CD14-positive monocyte (primary cell): ENCODE results near the gene ILDR2. TPM values are rescaled to one million over a fixed set of nuclear protein-coding genes. Genes with fewer than 3 reads are reported as not detected.

Experiments
- DNase-seq, 3 donors: peaks; one replicate each; pipeline ENCODE4 v3.0.0-alpha.2; 2011 to 2022
- H2AFZ ChIP-seq: 2 replicates; pipeline ENCODE4 v1.6.0; 2012; ENCODE audit warnings: mild to moderate bottlenecking, low read depth, low read length, inconsistent platforms; ENCODE audit not compliant: insufficient read depth, poor library complexity, severe bottlenecking
- H3K27ac ChIP-seq, 2 donors: 1 replicate in 1 of 2; 2 replicates in 1 of 2; pipeline ENCODE4 v1.5.1; 2012 to 2013; ENCODE audit warnings: low read length in 2 of 2, control low read depth in 1 of 2, inconsistent platforms in 1 of 2, low read depth in 1 of 2, mild to moderate bottlenecking in 1 of 2
- H3K27me3 ChIP-seq, 2 donors: one replicate each; pipeline versions ENCODE4 v1.6.0 to v1.6.1; 2011 to 2013; ENCODE audit warnings: low read length in 2 of 2; ENCODE audit not compliant: control insufficient read depth in 2 of 2, insufficient read depth in 2 of 2
- H3K36me3 ChIP-seq, 2 donors: replicated peaks in 1 of 2; 1 replicate in 1 of 2; 2 replicates in 1 of 2; pipeline versions ENCODE4 v1.5.1 to v1.6.1; 2012 to 2013; ENCODE audit warnings: low read length in 2 of 2, control low read depth in 1 of 2, inconsistent platforms in 1 of 2, mild to moderate bottlenecking in 1 of 2; ENCODE audit not compliant: insufficient read depth in 2 of 2, control insufficient read depth in 1 of 2
- H3K4me1 ChIP-seq, 2 donors: 1 replicate in 1 of 2; 2 replicates in 1 of 2; pipeline versions ENCODE4 v1.5.1 to v1.6.1; 2012 to 2013; ENCODE audit warnings: low read length in 2 of 2, control low read depth in 1 of 2, inconsistent platforms in 1 of 2, mild to moderate bottlenecking in 1 of 2, moderate library complexity in 1 of 2; ENCODE audit not compliant: insufficient read depth in 2 of 2, control insufficient read depth in 1 of 2
- H3K4me2 ChIP-seq: replicated peaks from 2 replicates; pipeline ENCODE3; 2012; ENCODE audit warnings: low read length, moderate library complexity, mild to moderate bottlenecking; ENCODE audit not compliant: poor library complexity, severe bottlenecking; ENCODE audit errors: extremely low read depth
- H3K4me3 ChIP-seq, 3 experiments: fragments of 200-600 bp in 1 of 3; sonication (generic) in 1 of 3; replicated peaks in 1 of 3; 1 replicate in 2 of 3; 2 replicates in 1 of 3; pipeline ENCODE4 v1.5.1; 2011 to 2013; ENCODE audit warnings: low read length in 3 of 3, mild to moderate bottlenecking in 3 of 3, control low read depth in 2 of 3, low read depth in 2 of 3, inconsistent platforms in 1 of 3, moderate library complexity in 1 of 3
- H3K79me2 ChIP-seq: 2 replicates; pipeline ENCODE4 v1.6.0; 2012; ENCODE audit warnings: mild to moderate bottlenecking, control low read depth, inconsistent platforms, low read length, moderate library complexity; ENCODE audit not compliant: insufficient read depth
- H3K9ac ChIP-seq: 2 replicates; pipeline ENCODE4 v1.6.0; 2017; ENCODE audit warnings: low read length, mild to moderate bottlenecking; ENCODE audit not compliant: insufficient read depth, poor library complexity, severe bottlenecking
- H3K9me3 ChIP-seq, 2 donors: replicated peaks in 1 of 2; 1 replicate in 1 of 2; 2 replicates in 1 of 2; pipeline versions ENCODE4 v1.5.1 to v1.6.1; 2012 to 2013; ENCODE audit warnings: low read length in 2 of 2, control low read depth in 1 of 2; ENCODE audit not compliant: control insufficient read depth in 1 of 2, insufficient read depth in 1 of 2
- H4K20me1 ChIP-seq: 2 replicates; pipeline ENCODE4 v1.6.0; 2012; ENCODE audit warnings: mild to moderate bottlenecking, low read length, control low read depth, moderate library complexity; ENCODE audit not compliant: insufficient read depth
- H3K27ac Mint-ChIP-seq, 7 donors: one replicate each; pipeline ENCODE4 v1.8.0; 2020; ENCODE audit warnings: mild to moderate bottlenecking in 7 of 7, mixed read lengths in 7 of 7, moderate library complexity in 6 of 7, inconsistent platforms in 2 of 7
- H3K27me3 Mint-ChIP-seq, 3 donors: one replicate each; pipeline ENCODE4 v1.8.0; 2021 to 2022; ENCODE audit warnings: low read depth in 3 of 3, mild to moderate bottlenecking in 3 of 3, mixed read lengths in 3 of 3, moderate library complexity in 3 of 3, inconsistent platforms in 1 of 3
- H3K36me3 Mint-ChIP-seq, 2 donors: one replicate each; pipeline ENCODE4 v1.8.0; 2020; ENCODE audit warnings: mixed read lengths in 2 of 2, inconsistent platforms in 1 of 2, mild to moderate bottlenecking in 1 of 2
- H3K4me1 Mint-ChIP-seq: one replicate; pipeline ENCODE4 v1.8.0; 2020; ENCODE audit warnings: mild to moderate bottlenecking, mixed read lengths
- H3K4me3 Mint-ChIP-seq, 2 donors: one replicate each; pipeline ENCODE4 v1.8.0; 2020; ENCODE audit warnings: mild to moderate bottlenecking in 2 of 2, mixed read lengths in 2 of 2, moderate library complexity in 1 of 2
- H3K9me3 Mint-ChIP-seq, 7 donors: one replicate each; pipeline ENCODE4 v1.8.0; 2020 to 2022; ENCODE audit warnings: mixed read lengths in 7 of 7, mild to moderate bottlenecking in 6 of 7, moderate library complexity in 6 of 7, inconsistent platforms in 2 of 7
- CTCF ChIP-seq: fragments of 200-600 bp; IDR thresholded peaks from one replicate; pipeline ENCODE4 v1.8.0; 2022; ENCODE audit warnings: antibody characterized with exemption, mild to moderate bottlenecking
- whole genome bisulfite sequencing: methylation state at CpG from one replicate; pipeline ENCODE4 v1.1.5; 2013; ENCODE audit warnings: missing lambda C conversion rate; ENCODE audit not compliant: insufficient coverage; 5-methylcytosine and 5-hydroxymethylcytosine counted together
- intact Hi-C, 2 donors: fragments of 100-400 bp; cut with micrococcal nuclease; formaldehyde crosslinking; loops; one replicate each; pipeline versions ENCODE4 v1.15.0 to v1.15.1; 2023
- polyA plus RNA-seq, 3 donors: library from polyadenylated mRNA; depleted of rRNA in 1 of 3; unstranded in 2 of 3; stranded (reverse) in 1 of 3; fragments of 300-500 nt in 2 of 3; fragments of >200 nt in 1 of 3; fragmentation: Illumina TruSeq in 2 of 3; gene quantifications; 1 replicate in 2 of 3; 2 replicates in 1 of 3; pipeline ENCODE4 v1.2.3, GENCODE V29; 2012 to 2021

ILDR2 gene
- polyA plus RNA-seq, 3 donors = not detected

- H2AFZ ChIP-seq = no peak overlapping the region
- H3K9ac ChIP-seq = no peak overlapping the region
- no peak overlapping the region for H3K4me2 ChIP-seq
- H3K9me3 ChIP-seq = no peaks in the 10 kb centered on the region
- no peaks in the 10 kb centered on the region for H4K20me1 ChIP-seq
- H3K4me3 ChIP-seq = no peak overlapping the region
- Mint-ChIP-seq H3K27ac (no peak overlapping the region), H3K4me3 (no peak overlapping the region), H3K9me3 (no peaks in the 10 kb centered on the region), H3K27me3 (peaks cover 0 to 6% (median 3%) of the 10 kb centered on the region in 3 donors), H3K36me3 (no peaks in the 10 kb centered on the region), H3K4me1 (peaks cover 3% of the 10 kb centered on the region)
- TF ChIP-seq CTCF = no peak
- H3K27me3 ChIP-seq = no peaks in the 10 kb centered on the region
- no peak overlapping the region for H3K27ac ChIP-seq
- no peaks in the 10 kb centered on the region for H3K36me3 ChIP-seq
- intact Hi-C loops = loop anchor here (10.0 kb wide), 2 partner anchors 165 to 335 kb away; partner anchors contain the start of gene POU2F1 (in 1 of the 2)
- DNase-seq = no peak
- no peaks in the 10 kb centered on the region for H3K79me2 ChIP-seq
- peaks cover 0 to 1% of the 10 kb centered on the region in 2 donors for H3K4me1 ChIP-seq
Observed at GRCh38 chr1:166889776-166890175, 85.6 kb downstream of the ILDR2 start.

- Mint-ChIP-seq H3K36me3 (peaks cover 0 to 2% of the 10 kb centered on the region in 2 donors), H3K4me3 (no peak overlapping the region), H3K4me1 (peaks cover 12% of the 10 kb centered on the region), H3K27ac (no peak overlapping the region), H3K9me3 (peaks cover 0 to 3% (median 0%) of the 10 kb centered on the region in 7 donors), H3K27me3 (peaks cover 10 to 18% (median 12%) of the 10 kb centered on the region in 3 donors)
- intact Hi-C loops = loop anchor here (10.0 kb wide), 2 partner anchors 166 to 336 kb away; partner anchors contain the start of gene POU2F1 (in 1 of the 2)
- Histone ChIP-seq H3K9me3 (no peaks in the 10 kb centered on the region), H3K4me2 (no peak overlapping the region), H3K79me2 (no peaks in the 10 kb centered on the region), H3K27ac (no peak overlapping the region), H3K9ac (no peak overlapping the region), H3K36me3 (no peaks in the 10 kb centered on the region), H3K27me3 (peaks cover 0 to 8% of the 10 kb centered on the region in 2 donors), H3K4me1 (peaks cover 7 to 11% of the 10 kb centered on the region in 2 donors), H3K4me3 (no peak overlapping the region), H2AFZ (no peak overlapping the region), H4K20me1 (no peaks in the 10 kb centered on the region)
- no peak for DNase-seq
- no peak for TF ChIP-seq CTCF
- 83% methylated on average over 1 of the region's 4 CpGs for WGBS
Observed at GRCh38 chr1:166888373-166889111, 86.8 kb downstream of the ILDR2 start.
